Middle frontal gyrus (tissue), 1 donor: ENCODE data around the gene MYOCD.

Experiments
- DNase-seq: peaks from one replicate; pipeline ENCODE4 v3.0.0-alpha.2; 2015; ENCODE audit warnings: low spot score; ENCODE audit errors: extremely low spot score

The MYOCD gene

DNA sequence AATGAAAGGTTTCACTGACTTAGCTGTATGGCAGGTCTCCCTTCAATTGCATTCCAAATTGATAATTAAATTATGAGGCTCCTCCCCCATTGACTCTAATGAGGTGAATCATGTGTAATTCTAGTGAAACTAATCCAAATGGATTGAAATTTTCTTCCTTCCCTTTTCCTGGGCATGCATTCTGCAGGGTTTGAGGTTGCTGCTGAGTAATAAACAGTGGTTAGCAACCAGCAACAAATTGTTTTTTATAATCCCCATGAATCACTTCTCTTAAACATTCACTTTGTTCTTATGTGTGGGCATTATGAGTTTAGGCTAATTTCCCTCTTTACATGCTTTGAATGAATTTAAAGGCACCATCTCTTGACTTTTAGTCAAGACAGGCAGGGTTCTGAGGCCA is 43.4 kb downstream of the MYOCD start:
- DNase-seq = no peak

GRCh38 chr17:12712415-12712814 is 46.7 kb downstream of the MYOCD start:
- no peak for DNase-seq

DNA sequence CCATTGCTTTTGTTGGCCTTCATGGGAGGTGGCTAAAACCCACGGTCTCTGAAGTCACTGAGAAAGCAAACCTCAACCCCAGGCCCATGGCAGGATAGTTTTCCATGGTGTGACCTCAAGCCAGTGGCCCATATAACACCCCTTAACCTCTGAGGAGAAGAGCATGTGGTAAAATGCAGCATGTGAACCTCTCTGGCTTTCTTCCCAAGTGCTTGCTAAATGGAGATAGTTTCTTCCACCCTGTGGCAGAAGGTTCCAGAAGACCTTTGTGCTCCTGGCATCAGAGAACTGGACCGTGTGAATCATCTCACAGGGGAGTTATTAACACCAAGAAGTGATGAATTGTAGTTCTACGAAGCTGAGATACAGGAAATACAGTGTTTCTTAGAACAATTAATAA is 47.3 kb downstream of the MYOCD start:
- DNase-seq = no peak

DNA sequence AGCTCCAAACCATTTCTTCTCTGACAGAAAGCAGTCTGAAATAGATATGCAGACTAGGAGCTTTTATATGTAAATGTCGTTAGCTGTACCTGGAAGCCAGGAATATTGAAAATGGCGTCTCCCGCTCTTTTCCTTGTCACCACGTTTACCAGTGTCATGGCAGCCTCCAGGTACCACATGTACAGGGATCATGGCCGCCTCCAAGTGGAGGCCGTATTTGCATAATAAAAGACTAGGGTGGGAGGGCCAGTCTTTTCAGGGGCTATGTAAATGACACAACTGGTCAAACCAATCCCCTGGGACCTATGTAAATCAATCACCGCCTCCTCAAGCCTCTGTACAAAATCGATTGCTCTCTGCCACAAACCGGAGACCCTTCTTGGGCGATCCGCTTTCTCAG is 54.3 kb downstream of the MYOCD start:
- no peak for DNase-seq

GRCh38 chr17:12721581-12721980 is 55.9 kb downstream of the MYOCD start:
- DNase-seq = no peak

GRCh38 chr17:12722282-12722681 is 56.6 kb downstream of the MYOCD start:
- no peak for DNase-seq

DNA sequence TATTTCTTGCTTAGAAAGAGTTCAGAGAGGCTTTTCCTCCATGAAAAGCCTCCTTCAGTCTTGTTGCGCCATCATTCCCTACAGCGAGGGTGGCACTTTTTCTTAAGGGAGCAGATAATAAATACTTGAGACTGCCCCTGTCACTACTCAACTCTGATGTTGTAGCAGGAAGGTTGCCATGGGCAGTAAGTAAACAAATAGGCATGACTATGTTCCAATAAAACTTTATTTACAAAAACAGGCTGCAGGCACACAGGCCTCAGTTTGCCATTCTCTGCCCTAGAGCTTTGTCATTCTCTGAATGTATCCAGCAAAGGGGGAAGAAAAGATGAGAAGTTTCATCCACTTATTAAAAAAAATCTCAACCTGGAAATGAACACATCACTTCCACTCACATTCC is 60.4 kb downstream of the MYOCD start:
- DNase-seq = no peak

GRCh38 chr17:12727076-12727760 is 61.5 kb downstream of the MYOCD start:
- DNase-seq = no peak

DNA sequence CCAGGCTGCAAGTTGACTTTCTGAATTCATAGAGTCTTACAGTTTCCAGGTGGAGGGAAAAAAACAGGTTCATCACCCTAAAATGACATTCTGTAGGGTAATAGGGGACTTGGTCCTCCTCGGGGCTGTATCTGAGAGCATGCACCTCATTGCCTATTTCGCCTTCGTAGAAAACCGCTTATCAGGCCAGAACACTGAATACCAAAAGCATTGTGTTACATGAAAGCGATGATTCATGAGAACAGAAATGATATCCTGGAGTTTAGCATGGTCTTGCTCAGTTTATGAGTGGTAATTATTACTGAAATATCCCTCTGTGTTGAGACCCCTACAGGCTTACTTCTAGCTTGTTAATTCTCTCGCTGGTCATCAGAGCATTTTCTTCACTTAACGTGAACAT is 62.2 kb downstream of the MYOCD start:
- DNase-seq = no peak

GRCh38 chr17:12729086-12729485 is 63.4 kb downstream of the MYOCD start:
- DNase-seq = no peak

DNA sequence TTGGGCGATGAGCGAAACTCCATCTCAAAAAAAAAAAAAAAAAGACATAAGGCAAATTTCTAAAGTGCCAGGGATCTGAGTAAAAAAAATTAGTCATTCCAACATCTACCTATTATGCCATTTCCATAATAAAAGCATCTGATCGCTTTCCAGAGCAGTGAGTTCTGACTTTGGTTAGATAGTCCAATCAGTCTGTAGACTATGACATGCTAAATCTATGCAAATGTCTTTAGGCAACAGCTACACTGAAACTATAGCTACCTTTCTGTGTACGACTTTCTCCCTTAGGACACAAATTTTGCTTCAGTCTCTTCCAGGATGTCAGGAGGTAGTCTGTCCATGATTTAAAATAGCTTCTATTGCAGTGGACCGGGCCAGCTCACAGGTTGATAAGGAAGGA is 64.7 kb downstream of the MYOCD start:
- no peak for DNase-seq

DNA sequence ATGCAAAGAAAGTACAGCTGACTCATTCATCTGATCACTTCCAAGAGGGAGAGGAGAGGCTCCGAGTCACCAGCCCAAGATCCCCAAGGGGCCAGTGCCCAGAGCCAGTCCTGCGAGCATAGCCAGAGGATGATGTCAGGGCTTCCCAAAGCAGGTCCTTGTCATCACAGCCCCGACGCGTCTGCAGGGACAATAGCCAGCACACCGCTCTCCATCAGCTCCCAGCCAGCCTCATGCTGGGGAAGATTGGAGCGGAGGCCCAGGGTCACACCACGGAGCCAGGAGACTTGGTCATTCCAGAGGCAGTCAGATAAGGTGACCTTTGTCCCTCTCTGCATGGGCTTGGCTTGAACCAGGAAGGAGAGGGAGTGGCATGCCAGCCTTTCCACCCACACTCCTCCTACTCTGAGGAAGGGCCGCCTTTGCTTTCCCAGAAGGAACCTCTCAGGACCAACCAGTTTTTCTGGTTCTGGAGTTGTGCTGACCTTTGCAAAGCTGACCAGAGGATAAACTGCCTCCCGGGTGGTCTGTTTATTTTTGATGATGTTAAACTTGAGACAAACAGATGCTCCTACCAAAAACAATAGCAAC is 65.3 kb downstream of the MYOCD start:
- no peak for DNase-seq

GRCh38 chr17:12731839-12732238 is 66.1 kb downstream of the MYOCD start:
- no peak for DNase-seq

DNA sequence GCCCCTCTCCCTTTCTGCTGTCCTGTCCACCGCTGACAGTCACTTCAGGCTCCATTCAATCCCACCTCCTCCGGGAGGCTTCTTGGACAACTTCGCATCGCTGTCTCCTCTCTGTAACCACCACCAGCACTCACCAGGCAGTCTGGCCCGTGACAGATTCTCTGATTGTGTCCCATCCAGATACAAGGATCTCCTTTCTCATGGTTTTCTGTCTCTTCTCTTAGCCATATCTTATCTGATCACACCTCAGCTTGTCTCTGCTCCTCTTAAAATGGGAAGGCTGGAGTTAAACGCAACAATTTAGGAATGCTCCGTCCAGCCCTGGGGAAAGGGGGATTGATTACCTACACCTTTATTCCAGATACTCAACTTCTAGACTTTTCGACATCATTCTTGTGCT is 66.7 kb downstream of the MYOCD start:
- no peak for DNase-seq

DNA sequence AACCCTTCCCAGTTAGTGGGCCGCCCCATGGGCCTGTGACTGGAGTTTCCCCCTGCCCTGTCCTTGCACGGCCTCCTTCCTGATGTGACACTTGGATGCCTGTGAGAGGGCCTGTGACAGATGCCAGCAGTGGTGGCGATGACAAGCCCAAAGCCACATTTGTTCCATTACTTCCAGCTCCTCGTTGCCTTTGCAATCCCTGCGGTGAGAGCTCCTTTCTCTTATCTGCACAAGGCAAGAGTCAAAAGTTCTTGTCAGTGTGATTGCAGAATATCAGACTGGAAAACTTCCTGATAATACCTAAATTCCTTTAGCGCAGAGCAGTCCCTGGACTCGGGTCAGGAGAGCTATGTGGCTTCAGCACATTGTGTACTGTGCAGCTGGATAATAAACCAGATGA is 69.2 kb downstream of the MYOCD start:
- DNase-seq = no peak

DNA sequence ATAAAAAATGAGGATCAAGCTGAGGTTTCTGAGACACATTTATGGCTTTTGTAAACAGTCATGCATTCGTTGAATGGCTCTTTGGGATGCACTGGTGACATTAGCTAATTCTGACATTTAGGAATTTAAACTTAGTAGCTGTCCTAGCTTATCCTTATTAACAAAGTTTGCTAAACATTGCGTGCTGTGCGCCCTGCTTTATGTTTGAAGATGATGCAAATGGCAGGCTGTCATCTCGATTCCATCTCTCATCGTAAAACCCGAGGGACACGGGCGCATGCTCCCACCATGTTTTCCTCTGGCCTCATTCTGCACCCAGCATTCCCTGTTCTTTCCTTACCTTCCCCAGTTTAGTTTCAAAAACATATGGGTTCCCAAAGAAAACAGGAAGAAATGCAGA is 69.8 kb downstream of the MYOCD start:
- DNase-seq = no peak

GRCh38 chr17:12736526-12736925 is 70.8 kb downstream of the MYOCD start:
- no peak for DNase-seq

- DNase-seq = no peak
These were observed 72.2 kb downstream of the MYOCD start for GRCh38 chr17:12737740-12738469.

DNA sequence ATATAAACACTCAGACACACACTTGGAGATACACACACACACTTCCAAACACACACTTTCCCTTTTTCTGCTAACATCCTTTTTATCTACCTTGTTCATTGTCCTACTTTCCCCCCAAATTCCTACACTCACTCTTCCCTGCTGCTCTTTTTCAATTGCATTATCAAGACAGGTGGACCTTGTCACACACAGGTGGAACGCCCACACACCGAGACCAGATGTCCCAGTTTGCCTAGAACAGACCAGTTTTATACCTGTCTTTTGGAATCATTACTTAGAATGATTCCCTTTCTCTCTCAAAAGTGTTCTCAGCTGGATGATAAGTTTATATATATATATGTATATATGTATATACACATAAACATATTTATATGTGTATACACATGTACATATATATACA is 72.9 kb downstream of the MYOCD start:
- no peak for DNase-seq

GRCh38 chr17:12739500-12739899 is 73.8 kb downstream of the MYOCD start:
- DNase-seq = no peak

- no peak for DNase-seq
These were observed 77.4 kb downstream of the MYOCD start for GRCh38 chr17:12743046-12743445.

DNA sequence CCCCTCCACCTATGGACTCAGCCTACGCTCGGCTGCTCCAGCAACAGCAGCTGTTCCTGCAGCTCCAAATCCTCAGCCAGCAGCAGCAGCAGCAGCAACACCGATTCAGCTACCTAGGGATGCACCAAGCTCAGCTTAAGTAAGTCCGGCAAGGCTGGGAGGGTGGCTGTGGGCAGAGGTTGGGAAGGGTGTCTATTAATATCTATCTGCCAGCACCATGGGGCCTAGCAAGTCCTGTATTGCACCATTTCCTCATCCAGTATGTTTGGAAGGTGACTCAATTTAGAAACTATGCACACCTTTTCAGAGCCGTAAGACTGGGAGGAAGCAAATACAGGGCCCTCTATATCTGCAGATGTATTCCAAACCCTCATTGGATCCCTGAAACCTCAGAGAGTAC is 78.6 kb downstream of the MYOCD start:
- DNase-seq = no peak

DNA sequence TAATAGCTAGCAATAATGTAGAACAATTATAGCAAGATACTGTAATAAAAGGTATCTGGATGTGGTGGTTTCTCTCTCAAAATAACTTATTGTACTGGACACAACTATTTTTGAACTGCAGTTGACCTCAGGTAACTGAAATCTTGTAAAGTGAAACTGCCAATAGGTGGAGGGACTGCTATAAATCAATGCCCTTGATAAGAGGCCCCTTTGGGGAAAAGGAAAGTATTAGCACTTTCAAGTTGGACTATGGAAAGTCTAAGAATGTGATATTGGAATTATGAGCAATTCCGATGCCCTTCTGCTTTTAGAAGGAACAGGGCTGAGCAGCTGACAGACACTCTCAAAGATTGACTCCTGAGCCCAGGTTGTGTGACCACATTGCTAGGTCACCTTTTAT is 79.1 kb downstream of the MYOCD start:
- no peak for DNase-seq
